HS-5 (cell line): ENCODE results near the gene CDYL2.

Source experiments
- DNase-seq: peaks from one replicate; pipeline ENCODE4 v3.0.0-alpha.2; 2012; ENCODE audit warnings: low read depth

The CDYL2 gene

DNA sequence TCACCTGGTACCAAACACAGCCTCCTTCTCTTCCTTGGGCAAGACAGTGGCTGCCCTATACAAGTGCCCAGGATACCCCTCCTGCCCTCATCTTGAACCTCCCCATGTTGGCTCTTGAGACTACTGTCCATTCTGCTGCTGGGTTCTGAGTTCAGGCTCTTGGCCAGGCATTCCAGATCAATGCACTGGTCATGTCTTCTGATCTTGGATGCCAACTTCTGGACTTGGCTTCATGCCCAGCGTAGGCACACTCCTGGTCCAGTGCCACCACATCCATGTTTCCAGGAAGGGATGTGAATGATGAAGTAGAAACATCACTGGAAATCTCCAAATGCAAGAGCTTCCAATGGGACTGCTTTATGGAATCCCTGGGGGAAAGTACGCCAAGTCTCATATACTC is 212.1 kb downstream of the CDYL2 start:
- DNase-seq = no peak

DNA sequence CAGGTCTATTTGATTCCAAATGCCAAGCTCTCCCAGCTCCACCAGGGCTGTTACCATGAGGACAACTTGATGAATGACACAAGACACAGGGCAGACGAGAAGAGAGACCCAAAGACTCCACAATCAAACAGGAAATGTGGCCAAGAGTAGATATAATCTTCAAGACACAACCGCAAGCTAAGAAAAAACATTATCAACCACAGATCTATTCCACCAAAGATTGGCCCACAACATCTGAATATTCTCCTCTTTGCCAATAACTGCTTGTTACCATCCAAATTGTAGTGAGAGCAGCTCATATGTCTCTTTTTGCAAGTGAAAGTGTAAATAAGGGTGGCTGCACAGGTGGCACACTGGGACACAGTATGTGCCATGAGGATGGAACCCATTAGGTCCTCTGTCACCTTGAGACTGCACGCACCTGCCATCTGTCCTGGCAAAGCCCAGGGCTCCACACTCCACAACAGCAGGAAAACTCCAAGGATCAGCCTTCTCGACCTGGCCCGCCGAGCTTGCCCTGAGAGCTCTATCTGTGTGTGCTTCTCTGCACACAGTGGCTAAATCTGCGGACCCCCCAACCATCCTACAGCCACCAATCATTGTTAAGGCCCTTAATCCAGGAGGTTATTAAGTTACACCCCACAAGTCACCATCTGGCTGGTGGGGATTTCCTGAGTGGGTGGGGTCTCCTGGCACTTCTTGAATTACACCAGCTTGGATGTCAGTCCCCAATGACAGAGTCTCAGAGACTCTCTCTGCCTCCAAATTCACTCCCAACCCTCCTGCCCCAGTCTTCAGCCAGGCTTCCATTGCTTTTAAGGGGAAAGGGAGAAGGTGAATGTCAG is 213.1 kb downstream of the CDYL2 start:
- DNase-seq = no peak

DNA sequence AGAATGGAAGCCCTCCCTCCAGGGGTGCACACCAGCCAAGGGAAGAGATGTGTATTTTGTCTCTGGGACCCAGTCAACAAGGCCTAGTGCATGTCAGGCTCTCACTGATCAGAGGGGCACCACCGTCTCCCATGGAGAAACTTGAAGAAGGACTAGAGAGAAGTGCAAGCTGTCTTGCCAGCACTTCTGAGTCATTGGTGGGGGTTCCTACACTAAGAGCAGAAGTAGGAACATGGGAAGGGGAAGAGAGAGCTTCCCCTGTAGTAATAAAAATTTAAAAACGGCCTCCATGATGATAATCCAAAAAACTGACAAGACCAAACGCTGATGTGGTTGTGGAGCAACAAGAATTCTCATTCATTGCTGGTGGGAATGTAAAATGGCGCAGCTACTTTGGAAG is 217.3 kb downstream of the CDYL2 start:
- DNase-seq = no peak

DNA sequence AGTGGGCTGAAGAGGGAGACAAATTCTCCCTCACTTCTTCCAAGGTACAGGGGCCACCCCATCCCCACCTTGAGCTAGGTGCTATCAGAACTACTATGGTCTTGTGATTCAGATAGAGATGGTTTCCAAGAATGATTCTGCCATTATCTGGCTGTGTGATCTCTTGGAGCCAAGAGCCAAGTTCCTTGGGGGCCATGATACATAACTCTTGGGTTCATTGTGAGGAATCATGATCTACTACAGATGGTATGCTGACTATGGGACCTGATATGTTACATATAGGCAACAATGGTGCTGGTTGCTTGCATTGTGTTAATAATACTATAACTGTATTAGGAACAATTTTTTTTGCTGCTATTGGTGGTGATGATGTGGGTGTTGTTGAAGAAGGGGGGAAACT is 217.9 kb downstream of the CDYL2 start:
- DNase-seq = no peak

DNA sequence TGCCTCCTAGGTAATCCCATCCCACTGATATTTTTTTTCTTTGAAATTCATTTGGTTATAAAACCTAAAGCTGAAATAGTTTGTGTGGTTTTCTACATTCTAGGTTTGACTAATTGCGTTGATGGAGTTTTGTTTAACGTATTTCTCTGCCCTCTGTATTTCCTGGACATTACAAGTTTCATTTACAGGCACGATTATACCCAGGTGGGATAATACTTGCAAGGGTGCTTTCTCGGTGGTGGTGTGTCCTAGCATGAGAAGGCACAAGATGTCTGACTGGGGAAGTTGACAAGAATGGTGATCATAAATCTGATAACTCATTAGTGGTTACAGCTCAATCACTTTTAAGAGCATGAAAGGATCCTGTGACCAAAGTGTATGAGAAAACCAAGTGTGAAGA is 218.6 kb downstream of the CDYL2 start:
- no peak for DNase-seq

DNA sequence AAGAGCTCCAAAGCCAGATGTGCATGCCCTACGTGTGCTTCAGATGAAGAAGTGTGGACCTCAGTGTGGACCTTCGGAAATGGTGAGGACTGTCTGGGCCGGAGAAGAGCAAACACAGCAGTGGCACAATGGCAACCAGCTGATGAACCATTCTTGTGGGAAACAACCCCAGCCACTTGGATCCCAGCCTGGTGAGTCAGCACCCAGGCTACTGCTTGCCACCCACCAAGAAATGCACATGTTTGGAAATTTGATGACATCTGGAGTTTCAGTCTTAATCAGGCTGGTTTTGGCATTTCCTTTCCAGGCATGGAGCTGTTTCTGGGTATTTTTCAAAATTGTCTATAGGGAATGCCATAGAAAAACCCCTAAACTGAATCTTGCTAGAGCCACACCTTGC is 220.9 kb downstream of the CDYL2 start:
- peak; percentile 48 for DNase-seq

DNA sequence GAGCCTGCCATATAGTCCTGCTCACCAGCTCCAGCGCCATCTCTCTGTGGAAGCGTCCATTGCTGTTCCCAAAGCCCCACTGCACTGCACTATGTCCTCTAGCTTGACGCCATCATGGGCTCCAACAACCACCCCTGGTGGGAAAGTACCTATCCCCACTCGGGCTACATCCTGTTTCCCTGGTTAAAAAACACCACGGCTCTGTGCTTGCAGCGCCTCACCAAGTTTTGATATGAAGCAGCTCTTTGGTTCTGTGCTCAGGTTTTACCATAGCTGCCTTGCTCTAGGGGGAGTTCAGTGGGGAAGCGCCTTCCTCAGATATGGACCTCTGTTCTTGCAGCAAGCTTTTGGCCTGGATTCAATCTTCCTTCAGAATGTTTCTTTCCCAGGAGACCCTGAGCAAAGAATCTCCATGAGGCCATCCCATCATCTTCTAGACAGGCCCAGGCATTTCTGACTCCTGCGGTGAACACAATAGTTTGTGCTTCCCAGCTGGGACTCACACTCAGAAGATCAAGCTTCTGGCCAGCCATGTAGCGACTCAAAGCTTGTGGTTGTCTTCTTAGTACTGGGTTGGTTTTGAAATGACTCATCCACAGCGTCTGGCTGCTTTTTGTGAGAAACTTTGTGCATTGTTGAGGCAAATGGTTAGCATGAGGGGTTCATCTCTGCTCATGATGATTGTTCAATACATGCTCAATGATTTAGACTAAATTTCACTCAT is 224.1 kb downstream of the CDYL2 start:
- no peak for DNase-seq

DNA sequence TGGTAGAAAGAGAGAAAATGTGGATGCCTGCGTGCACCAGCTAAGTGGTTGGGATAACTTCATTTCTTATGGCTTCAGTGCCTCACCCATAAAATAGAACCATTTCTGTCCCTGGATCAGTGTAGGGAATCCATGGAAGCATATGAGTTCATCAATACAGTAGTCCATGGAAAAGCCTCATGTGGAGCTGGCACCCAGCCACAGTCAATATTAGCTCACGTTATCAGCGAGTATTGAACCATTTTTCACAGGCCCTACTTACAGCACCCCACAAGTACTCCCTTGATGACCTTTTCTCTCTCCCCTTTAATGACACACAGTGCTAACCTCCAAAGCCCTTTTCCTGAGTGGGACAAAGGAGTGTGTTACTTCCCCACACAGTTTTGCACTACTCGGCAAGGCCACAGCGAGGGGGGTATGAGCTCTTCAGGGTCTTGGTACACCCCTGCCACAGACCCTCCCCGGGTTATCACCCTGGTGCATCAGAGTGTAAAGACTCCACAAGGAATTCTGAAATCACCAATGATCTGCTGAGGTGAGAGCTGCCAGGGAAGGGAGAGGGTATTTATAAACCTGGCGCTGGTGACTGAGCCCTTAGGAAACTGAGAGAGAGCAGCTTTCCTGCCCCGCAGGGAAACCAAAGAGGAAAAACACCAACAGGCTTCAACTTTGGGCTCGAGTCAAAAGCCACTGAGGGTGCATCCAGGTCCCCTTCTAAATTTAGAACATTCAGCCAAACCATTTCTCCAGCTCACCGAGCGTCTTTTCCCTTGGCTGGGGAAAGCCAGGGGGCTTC is 226.7 kb downstream of the CDYL2 start:
- DNase-seq = no peak

DNA sequence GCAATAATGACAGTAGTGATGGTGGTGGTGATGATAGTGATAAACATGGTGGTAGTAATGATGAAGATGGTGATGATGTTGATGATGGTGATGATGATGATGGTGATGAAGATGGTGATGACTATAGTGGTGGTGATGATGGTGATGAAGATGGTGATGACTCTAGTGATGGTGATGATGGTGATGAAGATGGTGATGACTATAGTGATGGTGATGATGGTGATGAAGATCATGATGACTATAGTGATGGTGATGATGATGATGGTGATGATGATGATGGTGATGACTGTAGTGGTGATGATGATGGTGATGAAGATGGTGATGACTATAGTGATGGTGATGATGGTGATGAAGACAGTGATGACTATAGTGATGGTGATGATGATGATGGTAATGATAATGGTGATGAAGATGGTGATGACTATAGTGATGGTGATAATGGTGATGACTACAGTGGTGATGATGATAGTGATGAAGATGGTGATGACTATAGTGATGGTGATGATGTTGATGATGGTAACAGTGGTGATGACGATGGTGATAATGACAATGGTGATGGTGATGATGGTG is 228.0 kb downstream of the CDYL2 start:
- no peak for DNase-seq

DNA sequence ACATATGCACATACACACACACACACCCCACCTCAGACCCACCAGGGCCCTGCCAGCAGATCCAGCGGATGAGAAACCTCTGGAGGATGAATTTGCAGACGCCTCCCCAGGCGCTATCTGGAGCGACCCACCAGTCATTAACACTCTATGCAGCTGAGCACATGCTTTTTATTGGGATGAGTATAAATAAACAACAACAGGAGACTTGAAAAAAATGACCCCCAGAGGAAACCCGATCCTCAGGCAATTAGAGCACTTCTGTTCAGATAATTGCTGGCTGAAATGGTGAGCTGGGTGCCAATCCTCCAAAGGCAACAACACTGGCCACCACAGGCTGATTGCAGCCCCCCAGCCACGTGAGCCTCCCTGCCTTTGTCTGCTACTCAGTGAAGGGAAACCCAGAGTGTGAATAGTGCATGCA is 230.7 kb downstream of the CDYL2 start:
- DNase-seq = no peak

DNA sequence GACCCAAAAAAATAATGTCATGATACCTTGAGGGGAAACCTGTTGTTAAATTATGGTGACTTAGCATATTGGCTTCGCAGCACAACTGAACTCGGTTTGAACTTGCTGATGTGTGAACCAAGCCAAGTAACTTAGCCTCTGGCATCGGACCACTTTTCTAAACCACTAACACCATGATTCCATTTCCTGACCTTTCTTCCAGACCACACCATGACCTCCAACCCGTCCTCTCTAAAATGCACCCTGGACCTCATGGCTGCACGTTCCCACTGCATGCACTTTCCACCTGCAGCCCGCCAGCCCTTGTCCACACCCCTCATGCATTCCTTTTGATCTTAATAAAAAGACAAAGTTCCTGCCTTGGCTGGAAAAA is 234.3 kb downstream of the CDYL2 start:
- no peak for DNase-seq

DNA sequence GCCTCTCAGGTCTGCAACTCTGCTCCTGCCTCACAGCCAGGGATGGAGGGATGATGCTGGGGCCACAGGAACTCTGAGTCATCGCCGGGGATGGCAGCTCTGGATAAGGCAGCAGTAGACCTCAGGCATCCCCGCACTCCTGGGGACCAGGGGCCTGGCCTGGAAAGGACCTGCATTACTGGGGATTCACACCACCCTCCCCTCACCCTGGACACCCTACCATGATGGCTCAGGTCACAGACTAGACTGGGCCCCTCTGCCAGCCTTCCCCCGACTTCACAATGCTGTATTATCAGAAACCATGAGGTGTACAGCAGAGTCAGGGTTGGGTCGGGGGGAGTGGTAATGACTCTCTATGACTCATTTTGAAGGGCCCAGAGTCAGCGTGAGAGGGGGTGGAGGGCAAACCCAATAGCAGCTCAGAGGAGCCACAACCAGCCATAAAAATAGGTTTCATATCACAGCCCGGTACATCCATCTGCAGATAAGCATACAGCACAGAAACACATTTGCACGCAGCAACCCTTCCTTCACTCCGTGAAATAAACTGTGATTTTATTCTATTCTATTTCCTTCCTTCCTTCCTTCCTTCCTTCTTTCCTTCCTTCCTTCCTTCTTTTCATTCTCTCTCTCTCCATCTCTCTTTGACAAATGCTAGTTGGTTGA is 234.8 kb downstream of the CDYL2 start:
- DNase-seq = peak; percentile 29

DNA sequence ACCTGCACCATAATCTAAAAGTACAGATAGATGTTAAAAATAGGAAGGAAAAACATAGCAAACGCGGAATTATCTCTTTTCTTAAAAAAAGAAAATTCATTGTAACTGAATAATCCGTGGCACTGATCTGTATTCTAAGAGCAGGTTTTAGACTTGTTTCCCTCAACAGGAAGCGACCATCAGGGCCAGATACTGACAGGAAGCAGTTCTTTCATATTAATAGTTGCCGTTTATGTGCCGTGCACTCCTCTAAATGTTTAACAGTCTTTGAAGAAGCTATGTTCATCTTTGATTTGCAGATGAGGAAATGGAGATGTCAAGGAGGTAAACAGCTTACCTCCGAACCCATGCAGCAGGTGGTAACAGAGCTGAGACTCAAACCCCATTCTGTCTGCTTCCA is 240.0 kb downstream of the CDYL2 start:
- DNase-seq = no peak

DNA sequence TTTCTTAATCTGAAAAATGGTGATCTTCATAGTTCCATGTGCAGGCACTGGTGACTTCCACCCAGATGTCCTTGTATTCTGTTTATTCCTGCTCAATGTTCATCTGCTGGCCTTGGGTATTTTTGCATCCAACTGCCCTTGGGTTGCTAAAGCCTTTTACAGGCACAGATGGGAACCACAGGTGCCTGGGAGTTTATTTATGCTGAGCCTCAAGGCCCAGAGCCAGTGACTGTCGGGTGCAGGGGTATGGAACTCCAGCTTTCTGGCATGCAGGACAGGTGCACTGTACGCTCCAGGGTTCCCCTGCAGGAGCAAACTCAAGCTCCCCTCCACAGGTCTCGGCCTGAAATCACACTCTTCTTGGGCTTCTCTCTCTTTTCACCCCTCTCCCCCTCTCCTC is 241.3 kb downstream of the CDYL2 start:
- no peak for DNase-seq

DNA sequence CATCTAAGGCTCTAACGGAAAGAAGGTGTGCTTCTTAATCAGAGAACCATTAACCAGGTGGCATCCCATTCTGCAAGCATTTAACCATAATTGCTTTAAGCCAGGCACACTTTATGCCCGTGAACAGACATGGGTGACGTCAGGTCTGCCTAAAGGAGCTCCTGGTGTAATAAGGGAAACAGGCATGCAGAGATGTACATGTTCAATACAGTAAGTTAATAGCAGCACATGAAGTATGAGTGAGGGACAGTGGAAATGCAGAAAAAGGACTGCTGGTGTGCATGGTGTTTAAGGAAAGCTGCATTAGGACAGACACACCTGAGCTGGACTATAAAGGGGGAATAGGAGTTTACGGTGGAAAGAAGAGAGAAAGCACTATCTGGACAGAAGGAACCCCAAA is 245.0 kb downstream of the CDYL2 start:
- no peak for DNase-seq

DNA sequence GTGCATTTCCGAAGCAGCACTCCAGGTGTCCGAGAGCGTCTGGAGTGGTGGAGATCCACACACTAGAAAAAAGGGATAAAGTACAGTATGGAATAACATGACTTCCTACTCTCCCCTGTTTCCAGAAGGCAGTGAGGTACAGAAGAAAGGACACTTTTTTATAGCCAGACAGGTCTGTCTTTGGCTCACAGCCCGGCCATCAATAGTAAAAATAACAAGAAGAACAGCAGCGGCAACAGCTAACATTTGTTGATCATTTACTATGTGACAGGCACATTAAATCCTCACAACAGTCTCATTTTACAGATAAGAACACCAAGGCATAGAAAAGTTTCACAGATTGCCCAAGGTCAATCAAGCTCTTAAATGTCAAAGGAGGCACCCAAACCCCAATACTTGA is 247.4 kb downstream of the CDYL2 start:
- no peak for DNase-seq

DNA sequence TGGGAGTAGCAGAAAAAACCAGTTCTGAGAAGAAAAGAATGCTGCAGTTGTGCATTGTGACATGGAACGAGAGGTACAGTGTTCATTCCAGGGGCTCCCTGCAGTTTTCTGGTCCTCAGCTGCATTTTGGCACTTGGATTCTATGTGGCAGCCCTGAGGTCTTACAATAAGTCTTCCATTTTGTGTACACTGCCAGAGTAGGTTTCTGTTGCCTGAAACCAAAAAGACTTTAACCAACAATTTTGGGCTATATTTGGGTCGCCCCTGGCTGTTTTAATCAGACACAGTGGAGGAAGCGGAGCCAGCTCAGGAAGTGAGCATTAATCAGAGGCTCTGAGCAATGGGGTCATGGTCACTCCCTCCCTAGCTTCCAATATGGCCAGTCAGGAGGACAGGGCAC is 247.9 kb downstream of the CDYL2 start:
- no peak for DNase-seq

DNA sequence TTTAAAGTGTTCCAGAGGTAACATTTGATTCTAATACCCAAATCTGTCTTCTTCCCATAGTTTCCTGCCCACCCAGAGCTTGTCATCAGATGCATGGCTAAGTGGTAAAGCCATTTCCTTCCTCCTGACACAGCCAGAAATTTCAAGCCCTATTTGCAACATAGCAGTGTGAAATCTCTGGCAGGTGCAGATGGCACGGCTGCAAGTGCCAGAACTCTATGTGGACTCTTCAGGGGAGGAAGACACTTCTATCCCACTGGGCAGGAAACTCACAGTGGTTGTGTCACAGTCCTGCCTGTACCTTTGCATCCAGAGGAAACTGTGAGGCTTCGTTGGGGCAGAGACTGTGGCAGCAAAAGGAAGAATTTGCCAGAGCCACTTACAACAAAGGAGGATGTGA is 250.4 kb downstream of the CDYL2 start:
- DNase-seq = no peak

DNA sequence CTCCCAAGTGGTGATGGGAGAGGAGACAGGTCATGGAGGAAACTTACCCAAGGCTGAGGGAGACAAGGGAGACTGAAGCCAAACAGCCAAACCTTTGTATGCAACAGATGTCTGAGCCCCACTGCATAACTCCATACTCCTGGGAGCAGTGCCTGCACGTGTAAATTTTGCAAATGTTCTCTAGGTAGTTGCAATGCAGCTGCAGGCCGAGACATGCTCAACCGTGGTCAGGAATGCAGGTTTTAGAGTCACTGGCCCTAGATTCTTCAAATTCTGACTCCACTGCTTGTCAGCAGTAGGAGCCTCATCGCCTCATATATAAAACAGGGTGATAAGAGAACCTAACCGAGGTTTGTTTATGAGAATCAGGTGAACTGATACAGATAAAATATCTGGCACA is 252.1 kb downstream of the CDYL2 start:
- DNase-seq = no peak
